AG09319 (cell line): ENCODE measurements around the gene CCDC54.

ENCODE experiments used
- DNase-seq: peaks from one replicate; pipeline ENCODE4 v3.0.0-alpha.2; 2010; ENCODE audit warnings: low read depth; ENCODE audit errors: extremely low read depth
- TF ChIP-seq, protein P1 (sequence below): IDR thresholded peaks from 2 replicates; pipeline ENCODE4 v1.5.1; 2011; ENCODE audit warnings: low read depth, mild to moderate bottlenecking, inconsistent platforms, low read length, moderate library complexity

The CCDC54 gene

DNA sequence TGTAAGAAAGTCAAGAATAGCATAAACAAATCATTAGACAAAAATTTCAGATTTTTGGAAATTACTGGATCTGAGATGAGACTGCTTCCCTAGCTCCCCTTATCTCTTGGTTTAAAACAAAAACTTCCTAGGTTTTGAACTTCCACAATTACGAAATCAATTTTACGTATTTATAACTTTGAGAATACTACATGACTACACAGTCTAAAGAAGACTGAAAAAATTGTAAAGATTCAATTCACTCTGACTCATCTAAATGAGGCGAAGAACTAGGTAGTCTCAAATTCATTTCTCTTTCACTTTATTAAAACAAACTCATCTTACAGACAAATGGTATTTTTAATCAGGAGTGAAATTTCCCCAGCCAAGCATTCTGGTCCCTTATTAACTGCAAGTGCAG lies 10.3 kb downstream of the CCDC54 start:
- DNase-seq = no peak
- TF ChIP-seq, protein P1, sequence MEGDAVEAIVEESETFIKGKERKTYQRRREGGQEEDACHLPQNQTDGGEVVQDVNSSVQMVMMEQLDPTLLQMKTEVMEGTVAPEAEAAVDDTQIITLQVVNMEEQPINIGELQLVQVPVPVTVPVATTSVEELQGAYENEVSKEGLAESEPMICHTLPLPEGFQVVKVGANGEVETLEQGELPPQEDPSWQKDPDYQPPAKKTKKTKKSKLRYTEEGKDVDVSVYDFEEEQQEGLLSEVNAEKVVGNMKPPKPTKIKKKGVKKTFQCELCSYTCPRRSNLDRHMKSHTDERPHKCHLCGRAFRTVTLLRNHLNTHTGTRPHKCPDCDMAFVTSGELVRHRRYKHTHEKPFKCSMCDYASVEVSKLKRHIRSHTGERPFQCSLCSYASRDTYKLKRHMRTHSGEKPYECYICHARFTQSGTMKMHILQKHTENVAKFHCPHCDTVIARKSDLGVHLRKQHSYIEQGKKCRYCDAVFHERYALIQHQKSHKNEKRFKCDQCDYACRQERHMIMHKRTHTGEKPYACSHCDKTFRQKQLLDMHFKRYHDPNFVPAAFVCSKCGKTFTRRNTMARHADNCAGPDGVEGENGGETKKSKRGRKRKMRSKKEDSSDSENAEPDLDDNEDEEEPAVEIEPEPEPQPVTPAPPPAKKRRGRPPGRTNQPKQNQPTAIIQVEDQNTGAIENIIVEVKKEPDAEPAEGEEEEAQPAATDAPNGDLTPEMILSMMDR = no peak

DNA sequence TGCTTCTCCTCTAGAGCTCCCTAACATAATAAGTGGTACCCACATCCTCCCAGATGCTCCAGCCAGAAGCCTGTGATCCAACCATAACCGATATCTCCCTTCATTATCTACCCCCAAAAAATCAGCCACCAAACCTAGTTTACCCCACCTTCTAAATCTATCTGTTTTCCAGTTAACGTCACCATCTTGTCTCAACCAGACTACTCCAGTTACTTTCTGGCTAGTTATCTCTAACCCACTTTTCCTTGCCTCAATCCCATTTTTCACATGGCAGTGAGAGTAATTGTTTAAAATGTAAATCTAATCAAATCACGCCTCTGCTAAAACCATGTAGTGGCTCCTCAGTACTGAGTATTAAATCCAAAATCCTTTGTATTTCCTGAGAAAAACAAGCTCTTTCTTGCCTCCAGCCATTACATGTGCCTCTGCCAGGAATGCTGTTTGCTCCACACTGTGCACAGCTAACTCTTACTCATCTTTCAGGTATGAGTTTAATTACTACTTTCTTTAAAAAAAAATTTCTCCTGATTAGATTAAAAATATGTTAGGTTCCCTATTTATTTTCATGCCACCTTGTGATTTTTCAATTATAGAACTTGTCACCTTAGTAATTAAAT lies 15.4 kb downstream of the CCDC54 start:
- no peak for DNase-seq
- TF ChIP-seq, protein P1 = no peak

DNA sequence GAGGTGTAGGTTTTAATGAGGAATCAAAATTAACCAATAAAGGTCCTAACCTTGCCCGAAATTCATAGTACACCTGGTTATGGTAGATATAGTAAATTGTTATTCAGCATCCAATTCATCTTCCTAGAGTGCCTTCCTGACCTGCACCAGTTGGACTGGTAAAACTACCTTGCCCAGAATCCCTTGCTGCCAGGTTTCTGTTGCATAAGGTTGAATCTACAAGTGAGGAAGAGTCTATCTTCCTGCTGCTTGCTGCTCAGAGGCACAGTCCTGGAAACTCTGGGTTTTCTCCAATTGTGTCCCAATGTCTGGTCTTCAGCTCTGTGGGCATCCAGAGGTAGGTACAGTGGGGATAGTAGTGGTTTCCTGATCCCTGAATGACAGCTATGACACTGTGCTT lies 17.3 kb downstream of the CCDC54 start:
- DNase-seq = no peak

DNA sequence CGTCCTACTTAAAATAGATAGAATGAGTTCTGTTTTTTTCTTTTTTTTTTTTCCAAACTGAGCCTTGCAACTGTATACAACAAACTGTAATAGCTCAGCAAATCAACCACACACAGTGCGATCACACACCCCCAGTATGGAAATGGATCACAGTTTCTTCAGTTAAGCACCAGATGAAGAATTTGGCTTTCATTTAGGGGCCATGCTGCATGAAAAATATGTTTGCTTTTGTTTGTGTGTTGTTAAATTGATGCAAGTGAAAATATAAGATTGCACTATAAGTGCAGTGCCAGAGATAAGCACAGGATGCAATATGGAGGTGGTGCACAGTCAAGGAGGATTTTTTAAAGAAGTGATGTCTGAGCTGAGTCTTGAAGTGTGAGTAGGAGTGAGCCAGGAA lies 17.8 kb downstream of the CCDC54 start:
- TF ChIP-seq, protein P1 = no peak

More for the DNA sequence above, 17.3 kb downstream of the CCDC54 start:
- TF ChIP-seq, protein P1 = no peak

DNA sequence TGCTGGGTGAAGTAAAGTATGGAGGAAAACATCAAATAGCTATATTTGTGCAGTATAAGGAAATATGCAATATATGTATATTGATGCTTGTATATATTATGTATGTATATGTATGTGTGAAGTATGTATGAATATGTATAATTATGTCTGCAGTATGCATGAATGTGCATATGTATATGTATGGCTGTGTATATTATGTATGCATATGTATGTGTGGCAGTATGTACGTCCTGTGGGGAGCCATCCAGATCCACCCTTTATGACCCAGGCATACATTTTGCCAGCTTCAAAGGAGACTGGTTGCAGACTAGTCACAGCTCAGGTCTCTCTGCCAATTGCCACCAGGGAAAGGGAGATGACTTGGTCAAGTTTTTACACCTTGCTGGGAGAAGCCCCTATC lies 24.1 kb downstream of the CCDC54 start:
- no peak for DNase-seq
- TF ChIP-seq, protein P1 = no peak

More for the DNA sequence above, 17.8 kb downstream of the CCDC54 start:
- no peak for DNase-seq

DNA sequence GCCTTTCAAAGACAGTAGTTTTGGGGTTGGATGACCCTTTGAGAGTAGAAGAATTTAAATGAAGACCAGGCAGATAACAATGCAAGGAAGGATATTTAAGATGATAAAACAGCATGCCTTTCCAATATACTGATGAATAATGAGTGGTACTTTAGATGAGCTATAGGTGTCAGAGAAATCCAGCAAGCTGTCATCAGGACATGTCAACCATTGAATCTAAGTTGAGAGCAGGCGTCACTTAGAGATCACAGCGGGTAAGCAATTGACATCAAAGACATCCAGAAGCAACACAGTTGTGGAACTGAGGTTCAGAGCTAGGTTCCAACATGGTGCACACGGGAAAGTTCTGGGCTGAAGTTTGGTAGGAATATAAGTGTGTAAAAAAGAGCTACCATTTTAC lies 25.0 kb downstream of the CCDC54 start:
- no peak for DNase-seq
- TF ChIP-seq, protein P1 = no peak

DNA sequence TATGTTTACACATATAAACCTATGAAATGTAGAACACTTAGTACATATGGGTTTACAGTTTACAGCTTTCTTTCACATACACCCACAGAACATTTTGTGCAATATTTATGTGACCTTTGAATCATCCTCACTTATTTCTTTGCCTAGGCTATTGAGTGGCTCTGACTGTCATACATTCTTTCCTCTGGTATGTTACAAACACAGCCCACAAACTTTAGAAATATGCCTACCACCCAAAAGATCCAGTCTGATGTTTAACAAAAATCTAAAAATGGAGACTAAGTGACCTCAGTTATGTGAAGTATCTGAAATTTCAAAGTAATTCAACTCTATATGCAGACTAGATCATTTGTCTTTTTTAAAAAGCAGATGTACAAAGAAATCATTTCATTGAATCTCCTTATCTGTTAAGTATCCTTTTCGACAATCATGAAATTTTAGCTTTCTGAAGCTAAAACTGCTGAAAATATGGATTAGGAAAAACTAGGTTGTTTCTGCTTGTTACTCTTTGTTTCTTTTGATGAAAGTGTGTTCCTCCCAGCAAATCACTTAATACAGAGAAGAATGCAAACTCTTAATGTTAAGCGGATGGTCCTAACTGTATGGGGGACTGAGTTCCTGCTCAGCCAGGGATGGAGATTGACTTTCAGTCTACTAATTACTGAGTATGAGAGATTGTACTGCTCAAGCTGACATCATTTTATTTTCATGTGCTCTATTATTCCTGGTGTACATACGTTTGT lies 27.7 kb downstream of the CCDC54 start:
- DNase-seq = no peak
- TF ChIP-seq, protein P1 = no peak
